HEK293T (cell line): ENCODE data around the gene CCDC57.
A peak's percentile ranks its signal among the peaks of the same experiment; 100 is the strongest.

Experiments
- CTCF ChIA-PET: fragments of 350-600 bp; formaldehyde crosslinking; extraction: SDS; loops from one replicate; lab custom pipeline; 2021; ENCODE audit warnings: antibody characterized with exemption, inconsistent platforms; lab: Yijun Ruan, JAX
- POLR2A ChIA-PET: fragments of 350-600 bp; formaldehyde crosslinking; extraction: SDS; loops from one replicate; lab custom pipeline; 2020; ENCODE audit warnings: antibody characterized with exemption, inconsistent platforms; lab: Yijun Ruan, JAX
- DNase-seq: peaks from one replicate; pipeline ENCODE4 v3.0.0; 2012; ENCODE audit warnings: mixed read lengths; ENCODE audit errors: extremely low spot score
- ARNT ChIP-seq: fragments of 450-650 bp; IDR thresholded peaks from 2 replicates; pipeline ENCODE4 v1.6.1; 2017; ENCODE audit warnings: mild to moderate bottlenecking
- BHLHE40 ChIP-seq: fragments of 450-650 bp; IDR thresholded peaks from 2 replicates; pipeline ENCODE4 v1.6.1; 2016; ENCODE audit warnings: mild to moderate bottlenecking, moderate library complexity, borderline replicate concordance
- CTBP1 ChIP-seq: fragments of 450-650 bp; IDR thresholded peaks from 2 replicates; pipeline ENCODE4 v1.6.1; 2016; ENCODE audit warnings: borderline replicate concordance
- ELF4 ChIP-seq: fragments of 450-650 bp; IDR thresholded peaks from 2 replicates; pipeline ENCODE4 v1.6.1; 2017; ENCODE audit warnings: antibody characterized with exemption
- FOXA1 ChIP-seq: fragments of 450-650 bp; IDR thresholded peaks from 2 replicates; pipeline ENCODE4 v1.6.1; 2016; ENCODE audit warnings: mild to moderate bottlenecking
- FOXK2 ChIP-seq: fragments of 450-650 bp; IDR thresholded peaks from 2 replicates; pipeline ENCODE4 v1.6.1; 2016; ENCODE audit warnings: mild to moderate bottlenecking
- FOXM1 ChIP-seq: fragments of 450-650 bp; IDR thresholded peaks from 2 replicates; pipeline ENCODE4 v1.6.1; 2017; ENCODE audit warnings: mild to moderate bottlenecking, borderline replicate concordance
- HDGF ChIP-seq: fragments of 450-650 bp; IDR thresholded peaks from 2 replicates; pipeline ENCODE4 v1.6.1; 2017; ENCODE audit warnings: antibody characterized with exemption, borderline replicate concordance
- L3MBTL2 ChIP-seq: fragments of 450-650 bp; conservative IDR thresholded peaks from 2 replicates; pipeline ENCODE4 v1.6.1; 2016; ENCODE audit warnings: mild to moderate bottlenecking
- LEF1 ChIP-seq: fragments of 450-650 bp; IDR thresholded peaks from 2 replicates; pipeline ENCODE4 v1.6.1; 2017; ENCODE audit warnings: mild to moderate bottlenecking, borderline replicate concordance
- NFRKB ChIP-seq: fragments of 450-650 bp; IDR thresholded peaks from 2 replicates; pipeline ENCODE4 v1.6.1; 2016; ENCODE audit warnings: mild to moderate bottlenecking, moderate library complexity
- PKNOX1 ChIP-seq: fragments of 450-650 bp; IDR thresholded peaks from 2 replicates; pipeline ENCODE4 v1.6.1; 2016
- SP1 ChIP-seq: fragments of 450-650 bp; IDR thresholded peaks from 2 replicates; pipeline ENCODE4 v1.6.1; 2017
- SUZ12 ChIP-seq: fragments of 450-650 bp; IDR thresholded peaks from 2 replicates; pipeline ENCODE4 v1.6.1; 2016; ENCODE audit warnings: mild to moderate bottlenecking
- TARDBP ChIP-seq: fragments of 450-650 bp; IDR thresholded peaks from 2 replicates; pipeline ENCODE4 v1.6.1; 2016
- ZNF384 ChIP-seq: fragments of 450-650 bp; IDR thresholded peaks from 2 replicates; pipeline ENCODE4 v1.6.1; 2016

Gene CCDC57

DNA sequence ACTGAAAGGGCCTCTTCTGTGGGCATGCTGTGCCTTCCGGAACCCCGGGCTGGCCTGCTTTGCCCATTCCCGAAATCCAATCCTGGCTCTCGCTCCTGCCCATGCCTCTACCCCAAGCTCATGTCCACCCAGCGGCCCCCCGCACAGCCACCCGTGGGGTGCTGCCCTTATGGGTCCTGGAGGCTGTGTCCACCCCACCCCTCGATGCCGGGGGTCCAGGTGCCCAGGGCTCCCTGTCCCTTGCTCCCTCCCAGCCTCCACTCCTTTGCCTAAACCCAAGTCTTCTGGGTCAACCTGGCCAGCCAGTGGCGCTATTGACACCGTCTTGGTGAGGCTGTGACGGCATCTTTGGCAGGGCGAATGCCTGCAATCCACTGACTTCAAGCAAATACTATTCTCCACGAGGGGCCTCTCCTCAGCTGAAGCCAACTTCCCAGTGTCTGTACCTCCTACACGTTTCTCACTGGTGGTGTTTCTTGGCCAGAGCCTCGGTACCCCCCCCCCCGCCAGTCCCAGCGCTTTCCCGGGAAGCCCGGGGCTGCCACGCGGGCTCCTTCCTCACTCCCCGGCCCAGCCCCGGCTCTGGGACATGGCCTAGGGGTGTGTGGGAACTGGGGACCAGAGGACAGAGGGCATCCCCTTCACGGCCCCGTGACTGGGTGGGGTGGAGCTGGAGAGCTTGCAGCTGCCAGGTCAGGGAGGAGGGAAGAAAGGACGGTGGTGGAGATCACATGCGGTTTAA is 134.9 kb downstream of the CCDC57 start:
- POLR2A ChIA-PET = interaction anchor here (0.9 to 1.9 kb wide), 3 partner anchors 11 to 21 kb away, joined by 3 to 9 read pairs (median 8); partner anchors contain the start of gene FASN
- CTCF ChIA-PET = no interaction called here
- no peak for DNase-seq
- TF ChIP-seq FOXM1 (no peak), SP1 (no peak), L3MBTL2 (no peak), LEF1 (no peak), ARNT (no peak), ZNF384 (no peak), HDGF (no peak), NFRKB (no peak), TARDBP (no peak), PKNOX1 (no peak), ELF4 (no peak), CTBP1 (no peak)

DNA sequence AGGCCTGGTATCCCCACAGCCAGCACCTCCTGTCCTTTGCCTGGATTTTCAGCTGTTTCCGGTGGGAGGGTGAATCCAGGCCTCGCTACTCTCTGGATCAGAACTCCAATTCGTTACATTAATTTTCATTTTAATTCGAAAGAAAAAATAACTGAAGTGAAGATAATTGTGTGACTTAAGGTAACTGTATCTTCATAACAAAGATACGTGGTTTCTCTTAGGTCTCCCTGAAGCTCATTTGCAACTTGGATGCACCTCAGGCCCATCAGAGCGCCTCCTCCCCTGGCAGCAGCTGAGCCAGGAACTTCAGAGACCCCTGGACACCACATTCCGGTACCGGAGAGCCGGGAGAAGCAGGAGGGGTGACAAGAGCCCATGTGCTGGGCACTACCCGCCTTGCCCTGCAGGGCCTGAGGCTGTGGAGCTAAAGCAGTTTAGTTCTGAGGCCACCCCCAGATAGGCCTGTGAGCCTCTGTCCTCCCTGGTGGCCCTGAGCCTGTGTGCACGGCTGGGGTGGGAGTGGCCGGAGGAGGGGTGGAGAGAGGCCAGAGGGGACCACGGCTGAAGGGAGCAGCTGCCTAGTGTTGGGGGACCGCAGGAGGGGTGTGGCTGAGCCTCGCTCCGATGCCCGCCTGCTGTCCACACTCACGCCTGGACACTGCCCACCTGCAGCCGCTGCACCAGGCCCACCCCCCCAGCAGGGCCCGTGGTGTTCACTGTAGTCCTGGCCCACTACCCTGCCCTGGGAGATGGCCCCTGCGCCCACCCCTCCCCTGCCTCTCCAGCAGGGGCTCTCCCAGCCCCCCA is 135.7 kb downstream of the CCDC57 start:
- CTCF ChIA-PET = interaction anchor here (1.5 kb wide), 1 partner anchor 46 kb away, joined by 4 read pairs; no protein-coding TSS in a partner anchor

DNA sequence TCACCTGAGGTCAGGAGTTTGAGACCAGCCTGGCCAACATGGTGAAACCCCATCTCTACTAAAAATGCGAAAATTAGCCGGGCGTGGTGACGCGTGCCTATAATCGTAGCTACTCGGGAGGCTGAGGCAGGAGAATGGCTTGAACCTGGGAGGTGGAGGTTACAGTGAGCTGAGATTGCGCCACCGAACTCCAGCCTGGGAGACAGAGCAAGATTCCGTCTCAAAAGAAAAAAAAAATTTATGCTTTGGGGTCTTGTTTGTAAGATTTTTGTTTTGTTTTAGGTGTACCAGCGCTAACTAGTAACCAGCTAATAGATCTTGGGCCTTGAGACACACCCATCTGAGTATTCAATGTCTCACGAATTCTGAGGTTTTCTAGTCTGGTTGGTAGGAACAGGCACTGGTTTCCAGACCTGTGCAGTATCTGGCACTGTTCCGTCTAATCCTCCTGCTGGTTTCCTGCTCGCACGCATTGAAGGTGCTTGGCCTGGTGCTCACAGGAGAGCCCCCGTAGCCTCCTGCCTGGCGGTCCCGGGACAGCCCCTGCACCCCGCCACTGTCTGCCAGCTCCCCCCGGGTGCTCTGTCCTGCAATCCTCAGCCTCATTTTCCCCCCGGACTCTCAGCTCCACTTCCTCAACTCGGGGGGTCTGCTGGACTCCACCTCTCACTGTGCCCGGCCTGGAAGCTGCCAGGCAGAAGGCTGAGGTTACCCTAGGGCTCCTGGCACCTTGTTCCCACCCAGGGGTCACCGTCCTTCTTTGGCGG is 136.4 kb downstream of the CCDC57 start:
- ChIA-PET CTCF (interaction anchor here (1.5 kb wide), 1 partner anchor 46 kb away, joined by 4 read pairs; no protein-coding TSS in a partner anchor), POLR2A (interaction anchor here (1.2 to 1.9 kb wide), 4 partner anchors 10 to 22 kb away, joined by 3 to 9 read pairs (median 6); partner anchors contain the start of genes DUS1L and FASN)
- no peak for DNase-seq
- TF ChIP-seq ELF4 (no peak), FOXK2 (no peak)

More for the DNA sequence above, 135.7 kb downstream of the CCDC57 start:
- POLR2A ChIA-PET = interaction anchor here (0.9 to 1.9 kb wide), 5 partner anchors 10 to 21 kb away, joined by 3 to 9 read pairs (median 3); partner anchors contain the start of genes DUS1L and FASN
- no peak for DNase-seq
- no peak for TF ChIP-seq ZNF384
- no peak for TF ChIP-seq CTBP1
- TF ChIP-seq BHLHE40 = no peak
- no peak for TF ChIP-seq ELF4
- no peak for TF ChIP-seq LEF1
- TF ChIP-seq FOXK2 = no peak
- no peak for TF ChIP-seq FOXM1
- no peak for TF ChIP-seq SP1
- no peak for TF ChIP-seq PKNOX1
- TF ChIP-seq FOXA1 = no peak
- TF ChIP-seq L3MBTL2 = no peak
- TF ChIP-seq NFRKB = no peak
- no peak for TF ChIP-seq SUZ12
- no peak for TF ChIP-seq HDGF
- no peak for TF ChIP-seq TARDBP
- TF ChIP-seq ARNT = no peak

DNA sequence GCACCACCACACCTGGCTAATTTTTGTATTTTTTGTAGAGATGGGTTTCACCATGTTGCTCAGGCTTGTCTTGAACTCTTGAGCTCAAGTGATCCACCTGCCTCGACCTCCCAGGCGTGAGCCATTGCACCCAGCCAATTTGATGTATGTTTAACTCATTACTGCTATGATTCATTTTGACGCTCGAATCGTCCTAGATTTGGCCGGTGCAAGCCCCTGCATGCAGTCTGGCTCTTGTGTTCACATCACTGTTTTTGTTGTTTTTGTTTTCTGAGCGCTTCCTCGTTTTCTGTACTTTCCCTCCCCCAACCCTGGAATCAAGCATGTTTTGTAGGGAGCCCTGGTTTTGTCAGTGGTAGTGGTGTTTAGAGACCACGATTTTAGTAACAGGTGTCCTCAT is 139.2 kb downstream of the CCDC57 start:
- POLR2A ChIA-PET = interaction anchor here (1.0 kb wide), 1 partner anchor 25 kb away, joined by 4 read pairs; the partner anchor contains the start of gene FASN
- TF ChIP-seq SUZ12 (no peak), LEF1 (no peak), ZNF384 (no peak), CTBP1 (no peak), FOXK2 (no peak)
- CTCF ChIA-PET = no interaction called here
- no peak for DNase-seq

DNA sequence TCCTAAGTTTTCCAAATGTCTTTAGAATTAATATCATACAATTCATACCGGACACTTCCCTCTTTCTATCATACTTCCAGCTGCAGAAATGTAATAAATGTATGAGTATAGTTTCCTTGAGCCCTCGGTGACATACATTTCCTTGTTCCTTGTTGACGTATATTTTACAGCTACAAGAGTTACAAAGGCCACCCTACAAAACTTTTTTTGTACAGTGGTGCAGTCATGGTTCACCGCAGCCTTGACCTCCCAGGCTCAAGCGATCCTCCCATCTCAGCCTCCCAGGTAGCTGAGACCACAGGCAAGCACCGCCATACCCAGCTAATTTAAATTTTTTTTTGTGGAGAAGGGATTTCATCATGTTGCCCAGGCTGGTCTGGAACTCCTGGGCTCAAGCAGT is 139.8 kb downstream of the CCDC57 start:
- DNase-seq = no peak
- CTCF ChIA-PET = no interaction called here
- POLR2A ChIA-PET = interaction anchor here (1.0 kb wide), 1 partner anchor 26 kb away, joined by 4 read pairs; the partner anchor contains the start of gene FASN
- no peak for TF ChIP-seq HDGF
- no peak for TF ChIP-seq PKNOX1
- no peak for TF ChIP-seq TARDBP
- TF ChIP-seq FOXK2 = no peak
- no peak for TF ChIP-seq NFRKB

- DNase-seq = no peak
- TF ChIP-seq PKNOX1 (peak; percentile 90), ELF4 (no peak)
- POLR2A ChIA-PET = interaction anchor here (1.8 kb wide), 2 partner anchors 14 to 28 kb away, joined by 3 to 4 read pairs; no protein-coding TSS in a partner anchor
- CTCF ChIA-PET = no interaction called here
These were observed 142.0 kb downstream of the CCDC57 start for GRCh38 chr17:82070611-82071010.
